COLO829 (cell line): ENCODE measurements around the gene CNTN2.

Source experiments
- DNase-seq: peaks from one replicate; pipeline ENCODE4 v3.0.0; 2012; ENCODE audit warnings: low spot score

The CNTN2 gene

GRCh38 chr1:205024679-205025078 lies 18.3 kb upstream of the CNTN2 start:
- no peak for DNase-seq

DNA sequence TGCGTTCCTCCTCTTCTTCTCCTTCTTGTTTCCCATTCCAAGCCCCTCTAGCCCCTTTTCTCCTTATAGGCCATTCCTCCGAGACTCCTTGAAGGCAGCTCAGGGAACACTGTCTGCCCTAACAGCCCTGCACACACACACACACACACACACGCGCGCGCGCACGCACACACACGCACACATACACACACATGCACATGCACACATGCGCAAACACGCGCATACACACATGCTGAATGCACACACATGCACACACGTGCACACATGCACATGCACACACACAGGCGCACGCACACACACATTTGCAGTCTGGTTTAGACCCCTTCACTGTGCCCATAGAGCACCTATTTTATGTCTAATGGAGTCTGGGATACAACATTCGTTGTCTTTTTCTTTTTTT lies 17.8 kb upstream of the CNTN2 start:
- no peak for DNase-seq

GRCh38 chr1:205026181-205026580 lies 16.8 kb upstream of the CNTN2 start:
- no peak for DNase-seq

- DNase-seq = no peak
Observed at GRCh38 chr1:205028390-205028789, 14.6 kb upstream of the CNTN2 start.

DNA sequence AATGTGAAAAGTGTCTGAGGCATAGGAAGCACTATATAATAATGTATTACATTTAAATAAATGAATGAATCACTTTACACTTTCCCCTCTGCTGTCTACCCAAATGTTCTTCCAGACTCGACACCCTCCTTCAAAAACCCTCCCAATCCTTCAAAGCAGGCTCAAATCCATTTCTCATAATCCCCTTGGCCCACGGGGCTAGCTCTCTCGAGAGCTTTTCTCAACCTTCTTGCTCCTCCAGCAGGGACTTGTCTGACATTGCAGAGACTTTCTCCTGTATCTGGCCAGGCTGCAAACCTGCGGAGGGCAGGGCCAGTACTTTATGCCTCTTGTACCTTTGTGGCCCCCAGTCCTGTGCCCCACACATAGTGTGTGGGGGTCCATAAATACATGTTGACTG lies 14.1 kb upstream of the CNTN2 start:
- DNase-seq = no peak

DNA sequence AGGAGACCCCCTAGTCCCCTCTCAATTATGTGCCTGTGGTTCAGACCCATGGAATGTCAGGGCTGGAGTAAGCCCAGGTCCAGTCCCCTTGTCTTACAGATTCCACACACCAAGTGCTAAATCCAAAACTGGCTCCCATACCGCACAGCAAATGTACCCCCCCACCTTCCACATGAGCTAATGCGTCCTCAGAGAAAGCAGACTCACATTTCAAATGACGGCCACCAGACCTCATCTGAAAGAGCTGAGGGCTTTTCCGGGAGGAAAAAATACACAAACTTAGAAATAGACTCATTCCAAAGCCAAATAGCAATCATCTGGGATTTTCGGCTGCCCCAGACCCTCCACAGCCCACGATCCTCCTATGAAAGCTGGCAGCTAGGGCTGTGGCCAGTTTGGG lies 12.8 kb upstream of the CNTN2 start:
- no peak for DNase-seq

GRCh38 chr1:205030896-205031295 lies 12.1 kb upstream of the CNTN2 start:
- no peak for DNase-seq

DNA sequence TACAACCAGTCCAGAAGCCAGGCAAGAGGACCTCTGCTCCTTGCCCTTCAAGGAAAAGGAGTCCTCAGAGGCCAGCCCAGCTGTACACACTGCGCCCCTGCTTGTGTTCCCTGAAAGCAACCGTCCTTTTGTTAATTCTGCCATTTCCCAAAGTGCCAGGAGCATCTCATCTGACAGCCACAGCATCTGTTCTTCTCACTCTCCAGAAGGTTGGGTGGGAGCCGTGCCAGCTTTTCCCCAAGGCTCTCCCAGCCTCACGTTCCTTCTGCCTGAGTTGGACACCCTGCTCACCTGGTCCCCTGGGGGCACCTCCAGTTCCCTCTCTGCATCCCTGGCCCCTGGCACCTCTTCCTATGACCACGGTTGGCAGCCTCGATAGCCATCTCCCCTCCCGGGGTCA lies 10.5 kb upstream of the CNTN2 start:
- no peak for DNase-seq

DNA sequence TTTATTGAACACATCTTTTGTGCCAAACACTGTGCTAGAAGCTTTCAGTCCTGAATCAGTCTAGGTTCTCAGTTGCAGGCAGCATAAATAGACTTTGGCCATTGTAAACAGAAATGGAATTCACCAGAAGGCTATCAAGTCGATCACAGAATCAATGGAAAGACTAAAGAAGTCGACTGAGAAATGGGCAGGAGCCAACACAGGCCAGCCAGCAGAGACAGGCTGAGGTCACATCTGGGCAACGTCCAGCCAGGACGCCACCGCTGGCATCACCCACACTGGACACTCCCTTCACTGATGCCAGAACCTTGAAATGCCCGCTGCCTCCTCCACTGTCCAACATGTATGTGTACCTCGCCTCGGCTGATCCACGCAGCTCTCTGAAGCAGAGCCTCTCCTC lies 5.5 kb upstream of the CNTN2 start:
- DNase-seq = no peak

DNA sequence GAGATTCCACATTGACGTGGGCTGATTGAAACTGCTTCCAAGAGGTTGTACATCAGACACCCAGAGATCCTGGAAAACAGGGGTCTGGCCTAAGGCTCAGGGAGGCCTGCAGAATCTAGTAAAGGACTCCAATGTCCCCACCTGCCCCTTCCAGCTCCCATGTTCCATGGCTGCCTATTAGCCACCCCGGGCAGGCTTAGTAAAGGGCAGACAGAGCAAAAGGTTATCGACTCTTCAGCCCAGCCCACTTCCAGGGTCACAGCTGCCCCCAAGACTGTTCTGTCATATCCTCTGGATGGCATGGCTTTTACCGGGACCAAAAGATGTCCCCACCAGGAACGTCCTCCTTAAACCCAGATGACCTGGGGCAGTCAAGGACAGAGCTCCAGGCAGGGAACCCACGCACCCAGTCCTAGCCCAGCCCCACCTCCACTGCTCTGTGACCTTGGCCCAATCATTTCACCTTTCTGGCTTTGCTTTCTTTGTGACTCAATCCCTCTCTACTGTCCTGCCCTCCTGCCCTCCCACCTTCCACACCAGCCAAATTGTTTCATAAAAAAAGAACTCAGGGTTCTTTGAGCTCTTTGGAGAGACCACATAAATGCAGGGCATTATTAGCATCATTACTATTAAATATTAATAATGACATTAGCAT lies 4.8 kb upstream of the CNTN2 start:
- DNase-seq = no peak

DNA sequence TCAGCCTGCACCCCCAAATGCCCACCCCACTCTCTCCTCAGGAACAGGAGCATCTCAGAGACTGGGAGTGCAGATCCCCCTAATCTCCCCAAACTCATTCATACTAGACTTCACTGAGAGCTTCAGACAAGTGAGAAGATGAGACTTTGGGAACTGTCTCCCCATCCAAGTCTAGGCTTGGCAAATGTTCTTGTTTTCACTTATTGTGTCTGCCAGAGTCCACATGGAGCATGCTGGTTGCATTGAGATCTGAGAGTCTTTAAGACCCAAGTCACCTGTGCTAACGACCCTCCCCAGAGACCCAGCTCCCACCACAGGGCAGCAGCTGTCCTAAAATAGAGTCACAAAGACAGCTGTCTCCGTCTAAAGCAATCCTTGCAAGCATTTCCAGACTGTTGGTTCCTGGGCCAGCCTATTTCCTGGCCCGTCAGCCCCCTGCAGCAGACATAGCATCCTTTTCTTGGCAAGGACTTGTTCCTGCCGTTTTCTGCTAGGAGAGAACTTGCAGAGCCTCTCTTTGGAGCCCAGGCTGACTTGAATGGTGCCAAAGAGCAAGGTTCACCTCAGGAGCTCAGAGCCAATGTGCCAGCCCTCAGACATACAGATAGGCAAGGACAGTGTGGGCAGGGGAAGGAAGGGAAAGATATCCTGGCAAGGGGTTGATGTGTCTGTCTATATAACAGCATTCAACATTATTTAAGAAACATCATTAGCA lies 1.9 kb upstream of the CNTN2 start:
- DNase-seq = no peak

GRCh38 chr1:205041998-205042910 lies 758 bp upstream of the CNTN2 start:
- no peak for DNase-seq

- no peak for DNase-seq
Observed at GRCh38 chr1:205043866-205044265, 854 bp downstream of the CNTN2 start.

DNA sequence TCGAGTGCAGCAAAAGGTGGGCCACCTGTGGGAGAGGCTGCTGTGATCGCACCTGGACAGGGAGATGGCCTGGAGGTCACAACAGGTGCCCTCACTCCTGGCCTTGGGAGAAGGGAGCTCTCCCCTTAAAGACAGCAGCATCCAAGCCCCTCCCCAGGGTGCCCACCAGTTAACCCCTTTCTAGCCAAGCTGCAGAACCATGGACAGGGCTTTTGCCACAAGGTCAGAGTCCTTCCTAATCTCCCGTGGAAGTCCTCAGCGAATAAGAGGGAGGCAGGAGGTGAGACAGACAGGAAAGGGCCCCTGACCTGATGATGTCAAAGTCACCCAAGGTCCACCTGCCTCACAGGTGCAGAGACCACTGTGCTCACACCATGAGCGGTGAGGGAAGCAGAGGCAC lies 1.7 kb downstream of the CNTN2 start:
- DNase-seq = no peak

GRCh38 chr1:205045146-205045545 lies 2.1 kb downstream of the CNTN2 start:
- no peak for DNase-seq

DNA sequence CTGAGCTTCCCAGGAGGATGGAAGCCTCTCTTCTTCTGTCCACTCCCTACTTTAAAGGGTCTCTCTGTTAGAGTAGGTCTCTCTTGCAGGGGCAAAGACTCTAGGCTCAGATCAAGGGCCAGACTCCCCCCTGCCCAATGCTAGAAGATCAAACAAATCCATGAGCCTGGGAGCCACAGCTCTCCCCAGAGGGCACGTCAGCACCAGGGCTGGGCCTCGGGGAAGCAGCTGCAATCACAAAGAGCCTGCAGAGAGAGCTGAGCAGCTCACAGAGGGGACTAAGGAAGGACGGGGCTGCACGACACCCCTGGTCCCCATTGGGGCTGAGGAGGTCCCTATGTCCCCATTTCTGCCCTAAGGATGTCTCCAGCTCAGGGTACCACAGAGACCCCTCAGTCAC lies 3.9 kb downstream of the CNTN2 start:
- DNase-seq = no peak

- no peak for DNase-seq
Observed at GRCh38 chr1:205047764-205048231, 4.8 kb downstream of the CNTN2 start.

DNA sequence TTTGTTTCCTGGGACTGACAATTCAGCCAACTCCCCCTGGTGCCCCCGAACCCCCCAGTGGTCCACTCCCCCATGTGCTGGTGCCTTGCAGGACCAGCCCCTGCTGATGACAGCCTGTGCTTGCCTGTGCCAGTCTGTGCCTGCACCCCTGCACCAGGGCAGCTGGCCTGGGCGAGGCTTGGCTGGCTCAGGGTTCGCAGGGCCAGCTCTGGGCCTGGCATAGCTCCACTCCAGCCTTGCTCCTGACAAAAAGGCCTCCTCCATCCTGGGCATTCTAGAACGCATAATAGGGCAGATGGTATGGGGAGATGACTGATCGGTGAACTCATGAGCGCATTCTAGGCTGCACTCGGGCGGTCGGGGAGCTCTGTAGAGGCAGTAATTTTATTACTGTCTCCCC lies 5.4 kb downstream of the CNTN2 start:
- no peak for DNase-seq

DNA sequence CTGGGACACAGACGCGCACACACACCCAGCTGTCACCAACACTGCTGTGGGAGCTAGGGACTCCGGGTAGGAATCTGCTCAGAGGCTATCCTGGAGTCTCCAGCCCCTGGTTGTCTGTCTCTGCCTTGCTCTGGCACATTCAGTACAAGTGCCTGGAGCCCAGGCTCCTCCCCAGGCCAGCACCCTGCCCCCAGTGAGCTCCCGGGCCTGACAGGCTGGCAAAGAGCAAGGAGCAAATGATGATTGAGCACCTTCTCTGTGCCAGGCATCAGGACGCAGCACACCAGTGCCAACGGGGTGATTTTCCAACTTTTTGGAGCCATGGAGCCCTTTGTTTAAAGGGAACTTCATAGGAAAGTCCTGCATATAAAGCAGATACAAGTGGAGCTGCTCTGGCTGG lies 6.5 kb downstream of the CNTN2 start:
- no peak for DNase-seq

DNA sequence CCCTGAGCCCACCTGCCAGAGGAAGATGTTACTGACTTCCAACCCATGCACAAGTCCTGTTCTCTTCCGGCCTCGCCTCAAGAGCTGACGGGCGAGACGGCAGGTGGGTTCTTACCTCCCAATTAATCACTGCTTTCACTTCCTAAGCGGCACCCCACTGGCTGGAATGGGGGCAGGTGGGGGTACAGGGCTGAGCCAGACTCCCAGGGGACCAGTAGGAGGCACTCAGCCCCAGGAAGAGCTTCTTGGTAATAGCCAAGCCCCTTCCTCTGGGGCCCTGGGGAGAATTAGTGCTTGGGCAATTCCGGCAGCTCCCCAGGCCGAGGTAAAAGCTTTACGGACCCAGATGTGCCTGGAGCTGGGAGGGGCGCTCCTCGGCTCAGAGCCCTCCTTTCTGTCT lies 9.7 kb downstream of the CNTN2 start:
- no peak for DNase-seq

DNA sequence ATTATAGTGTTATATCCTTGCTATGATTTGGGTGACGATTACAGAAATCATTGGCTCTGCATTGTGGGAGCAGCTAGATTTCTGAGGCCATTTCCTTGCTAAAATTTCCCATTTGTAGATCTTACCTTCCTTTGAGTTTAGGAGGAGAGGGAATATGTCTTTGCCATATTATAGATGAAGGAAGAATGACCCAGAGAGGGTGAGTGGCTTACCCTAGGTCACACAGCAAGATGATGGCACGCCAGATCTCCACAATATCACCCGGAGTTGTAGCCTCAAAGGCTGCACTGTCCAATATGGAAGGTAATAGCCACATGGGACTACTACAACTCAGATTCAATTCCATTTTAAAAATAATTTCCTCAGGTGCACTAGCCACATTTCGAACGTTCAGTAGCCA lies 10.3 kb downstream of the CNTN2 start:
- no peak for DNase-seq

DNA sequence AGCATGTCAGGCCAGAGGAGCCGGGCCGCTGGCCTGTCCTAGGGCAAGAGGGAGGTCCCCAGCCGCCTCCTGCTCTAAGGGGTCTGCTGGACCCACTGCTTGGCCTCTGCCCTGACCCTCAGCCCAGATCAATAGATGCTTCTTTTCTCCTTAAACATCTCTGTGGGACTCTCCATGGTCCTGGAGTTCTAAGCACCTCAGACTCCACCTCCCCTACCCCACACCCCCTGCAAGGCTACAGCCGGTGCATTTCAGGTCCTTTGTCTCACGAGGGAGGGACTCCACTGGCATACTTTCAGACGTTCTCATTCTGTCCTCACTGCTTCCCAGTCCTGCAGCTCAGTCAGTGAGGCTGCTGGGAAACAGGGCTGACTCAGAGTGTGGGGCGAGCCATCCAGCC lies 11.0 kb downstream of the CNTN2 start:
- no peak for DNase-seq

DNA sequence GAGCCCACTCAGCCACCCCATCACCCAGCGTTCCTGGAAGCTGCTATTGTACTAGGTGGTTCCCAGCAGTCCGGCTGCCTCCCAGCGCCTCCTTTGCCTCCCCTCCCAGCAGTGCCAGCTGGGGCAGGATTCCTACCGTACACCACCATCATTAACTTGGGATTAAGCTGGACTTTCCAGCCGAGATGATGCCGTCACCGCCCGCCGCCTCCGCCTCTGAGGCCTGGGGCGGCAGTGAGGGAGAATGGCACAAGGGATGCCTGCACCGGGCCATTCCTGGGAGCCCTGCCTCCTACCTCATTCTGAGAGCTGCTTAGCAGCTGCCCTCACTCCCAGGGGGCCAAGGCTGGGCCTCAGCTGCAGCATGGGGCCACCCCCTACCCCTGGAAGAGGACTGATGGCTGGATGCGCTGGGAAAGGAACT lies 13.2 kb downstream of the CNTN2 start:
- DNase-seq = no peak
